ENCODE data around the gene CPPED1.

The CPPED1 gene

DNA sequence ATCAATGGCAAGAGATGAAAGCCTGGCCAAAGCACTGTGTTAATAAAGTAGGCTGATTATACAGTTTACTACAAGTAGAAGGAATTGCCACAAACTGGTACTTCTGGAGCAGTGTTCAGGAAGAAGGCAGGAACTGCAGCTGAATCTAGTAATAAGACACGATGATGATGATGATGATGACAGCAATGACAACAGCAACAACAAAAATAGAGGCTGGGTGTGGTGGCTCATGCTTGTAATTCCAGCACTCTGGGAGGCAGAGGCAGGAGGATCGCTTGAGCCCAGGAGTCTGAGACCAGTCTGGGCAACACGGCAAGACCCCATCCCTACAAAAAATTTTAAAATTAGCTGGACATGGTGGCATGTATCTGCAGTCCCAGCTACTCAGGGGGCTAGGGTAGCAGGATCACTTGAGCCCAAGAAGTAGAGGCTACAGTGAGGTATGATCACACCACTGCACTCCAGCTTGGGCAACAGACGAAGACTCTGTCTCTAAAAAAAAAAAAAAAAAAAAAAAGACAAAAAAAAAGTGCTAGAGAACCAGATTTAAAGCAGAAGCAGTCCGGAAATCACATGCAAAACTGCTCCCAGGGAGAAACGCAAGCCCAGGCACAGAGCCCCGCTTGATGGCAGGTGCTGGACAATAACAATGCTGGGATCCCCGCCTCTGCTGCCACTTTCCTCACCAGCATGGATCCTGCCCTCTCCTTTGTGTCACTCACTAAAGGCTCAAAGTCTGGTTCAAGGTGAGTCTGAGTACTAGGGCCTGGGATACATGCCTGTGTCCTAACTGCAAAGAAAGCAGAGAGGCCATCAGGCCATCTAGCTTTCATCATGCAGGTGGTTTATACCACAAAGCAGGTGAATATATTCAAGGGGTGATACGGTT lies 44.8 kb downstream of the CPPED1 start:
- no peaks in the 10 kb centered on the region for H3K4me1 ChIP-seq (ENCODE audit: control insufficient read depth, insufficient read depth, low read length, poor library complexity, severe bottlenecking)
- no peak for DNase-seq
- H3K36me3 ChIP-seq (ENCODE audit: control insufficient read depth, insufficient read depth, low read length), result no peaks in the 10 kb centered on the region
- no peak overlapping the region for H3K27ac ChIP-seq (ENCODE audit: insufficient read depth, low read length, poor library complexity, severe bottlenecking)
- H3K27me3 ChIP-seq (replicated peaks; ENCODE audit: control insufficient read depth, insufficient read depth, low read length, poor library complexity, severe bottlenecking), result no peaks in the 10 kb centered on the region
- H3K9me3 ChIP-seq (ENCODE audit: control insufficient read depth, low read length), result no peaks in the 10 kb centered on the region
- H3K4me3 ChIP-seq (ENCODE audit: insufficient read depth, low read depth, low read length, poor library complexity, severe bottlenecking), result no peak overlapping the region

DNA sequence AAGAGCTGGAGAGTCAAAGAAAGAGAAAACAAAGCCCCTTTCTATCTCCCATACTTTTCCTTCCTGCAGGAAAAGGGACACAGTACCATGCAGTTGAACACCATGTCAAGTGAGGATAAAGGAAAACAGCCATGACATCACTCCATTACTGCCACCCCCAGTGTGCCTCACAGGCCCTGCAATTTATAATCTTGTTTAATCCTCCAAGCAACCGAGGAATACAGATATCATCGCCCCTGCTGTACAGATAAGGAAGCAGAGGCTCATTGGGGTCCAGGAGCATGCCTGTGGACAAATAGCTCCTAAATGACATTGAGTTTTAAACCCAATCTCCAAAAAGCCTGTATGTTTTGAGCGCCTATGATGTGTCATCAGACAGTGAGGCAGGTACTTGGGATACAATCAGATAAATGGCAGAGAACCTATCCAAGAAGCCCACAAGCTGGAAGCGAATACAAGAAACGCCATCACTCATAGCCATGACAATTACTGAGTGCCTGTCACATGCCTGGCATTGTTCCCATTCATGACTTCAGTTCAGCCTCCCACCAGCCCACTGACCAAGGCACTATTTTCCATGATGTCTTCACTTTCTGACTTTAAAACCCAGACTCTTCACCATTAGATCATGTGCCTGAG lies 45.5 kb downstream of the CPPED1 start:
- H3K9me3 ChIP-seq (ENCODE audit: control insufficient read depth, low read length), result no peaks in the 10 kb centered on the region
- H3K36me3 ChIP-seq (ENCODE audit: control insufficient read depth, insufficient read depth, low read length), result no peaks in the 10 kb centered on the region
- no peaks in the 10 kb centered on the region for H3K27me3 ChIP-seq (replicated peaks; ENCODE audit: control insufficient read depth, insufficient read depth, low read length, poor library complexity, severe bottlenecking)
- DNase-seq, result no peak
- H3K4me3 ChIP-seq (ENCODE audit: insufficient read depth, low read depth, low read length, poor library complexity, severe bottlenecking), result no peak overlapping the region
- H3K4me1 ChIP-seq (ENCODE audit: control insufficient read depth, insufficient read depth, low read length, poor library complexity, severe bottlenecking), result no peaks in the 10 kb centered on the region
- no peak overlapping the region for H3K27ac ChIP-seq (ENCODE audit: insufficient read depth, low read length, poor library complexity, severe bottlenecking)

GRCh38 chr16:12757546-12757945 lies 46.1 kb downstream of the CPPED1 start:
- no peak overlapping the region for H3K4me3 ChIP-seq (ENCODE audit: insufficient read depth, low read depth, low read length, poor library complexity, severe bottlenecking)
- H3K9me3 ChIP-seq (ENCODE audit: control insufficient read depth, low read length), result no peaks in the 10 kb centered on the region
- no peak for DNase-seq
- H3K4me1 ChIP-seq (ENCODE audit: control insufficient read depth, insufficient read depth, low read length, poor library complexity, severe bottlenecking), result no peaks in the 10 kb centered on the region
- H3K27me3 ChIP-seq (replicated peaks; ENCODE audit: control insufficient read depth, insufficient read depth, low read length, poor library complexity, severe bottlenecking), result no peaks in the 10 kb centered on the region
- no peak overlapping the region for H3K27ac ChIP-seq (ENCODE audit: insufficient read depth, low read length, poor library complexity, severe bottlenecking)
- no peaks in the 10 kb centered on the region for H3K36me3 ChIP-seq (ENCODE audit: control insufficient read depth, insufficient read depth, low read length)

DNA sequence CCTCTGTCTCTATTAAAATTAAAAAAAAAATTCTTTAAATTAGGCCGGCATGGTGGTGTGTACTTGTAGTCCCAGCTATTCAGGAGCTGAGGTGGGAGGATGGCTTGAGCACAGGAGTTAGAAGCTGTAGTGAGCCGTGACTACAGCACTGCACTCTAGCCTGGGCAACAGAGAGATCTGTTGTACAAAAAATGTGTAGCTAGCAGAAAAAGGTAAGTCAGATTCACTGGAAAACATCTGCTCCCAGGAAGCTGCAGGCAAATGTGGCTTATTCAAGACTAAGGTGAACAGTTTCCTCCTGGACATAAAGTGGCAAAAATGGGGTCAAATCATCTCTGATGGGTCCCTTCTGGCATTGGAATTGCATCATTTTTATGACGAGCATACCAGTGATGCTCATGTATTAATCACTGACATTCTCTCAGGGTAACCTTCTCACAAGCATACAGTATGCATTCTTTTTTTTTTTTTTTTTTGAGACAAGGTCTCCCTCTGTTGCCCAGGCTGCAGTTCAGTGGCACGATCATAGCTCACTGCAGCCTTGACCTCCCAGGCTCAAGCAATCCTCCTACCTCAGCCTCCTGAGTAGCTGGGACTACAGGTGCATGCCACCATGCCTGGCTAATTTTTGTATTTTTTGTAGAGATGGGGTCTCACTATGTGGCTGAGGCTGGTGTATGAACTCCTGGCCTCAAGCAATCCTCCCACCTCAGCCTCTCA lies 48.7 kb downstream of the CPPED1 start:
- H3K4me3 ChIP-seq (ENCODE audit: insufficient read depth, low read depth, low read length, poor library complexity, severe bottlenecking), result no peak overlapping the region
- H3K9me3 ChIP-seq (ENCODE audit: control insufficient read depth, low read length), result no peaks in the 10 kb centered on the region
- no peaks in the 10 kb centered on the region for H3K27me3 ChIP-seq (replicated peaks; ENCODE audit: control insufficient read depth, insufficient read depth, low read length, poor library complexity, severe bottlenecking)
- H3K4me1 ChIP-seq (ENCODE audit: control insufficient read depth, insufficient read depth, low read length, poor library complexity, severe bottlenecking), result no peaks in the 10 kb centered on the region
- no peaks in the 10 kb centered on the region for H3K36me3 ChIP-seq (ENCODE audit: control insufficient read depth, insufficient read depth, low read length)
- no peak overlapping the region for H3K27ac ChIP-seq (ENCODE audit: insufficient read depth, low read length, poor library complexity, severe bottlenecking)
- no peak for DNase-seq

DNA sequence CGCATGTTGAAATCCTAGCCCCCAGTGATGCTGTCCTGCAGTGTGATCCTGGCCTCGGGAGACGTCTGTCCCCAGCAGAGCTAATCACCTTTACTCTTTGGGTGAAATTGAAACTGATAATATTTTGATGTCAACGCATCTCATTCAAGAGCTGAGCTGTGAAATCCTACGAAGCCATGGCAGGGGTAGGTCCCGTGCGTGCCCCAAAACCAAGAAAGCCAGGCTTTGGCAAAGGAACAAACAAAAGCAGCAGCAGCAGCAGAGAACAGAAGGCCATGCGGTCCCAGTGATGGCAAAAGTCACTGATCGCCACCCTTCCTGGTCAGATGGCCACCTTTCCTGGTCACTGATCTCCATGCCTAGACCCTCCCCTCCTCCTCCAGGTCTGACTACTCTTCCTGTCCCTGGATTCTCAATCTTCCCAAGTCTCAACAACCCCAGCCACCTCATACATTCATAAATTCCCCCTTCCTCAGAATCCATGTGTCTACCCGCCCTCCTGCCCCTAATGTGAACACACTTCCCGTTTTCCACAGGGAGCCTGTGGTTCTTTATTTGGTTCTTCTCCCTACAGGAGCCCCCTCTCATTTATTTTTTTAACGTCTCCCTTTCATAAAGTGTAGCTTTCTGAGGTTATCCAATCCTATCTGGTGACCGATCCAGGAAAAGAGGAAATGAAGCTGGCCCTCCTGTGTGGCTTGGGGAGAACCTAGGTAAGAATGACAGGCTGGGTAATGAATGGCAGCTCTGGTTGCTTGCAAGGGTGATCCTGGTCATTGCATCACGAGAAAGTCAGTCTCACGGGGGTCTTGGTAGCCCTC lies 50.3 kb downstream of the CPPED1 start:
- Histone ChIP-seq H3K4me3 (ENCODE audit: insufficient read depth, low read depth, low read length, poor library complexity, severe bottlenecking) (no peak overlapping the region), H3K27ac (ENCODE audit: insufficient read depth, low read length, poor library complexity, severe bottlenecking) (no peak overlapping the region), H3K36me3 (ENCODE audit: control insufficient read depth, insufficient read depth, low read length) (no peaks in the 10 kb centered on the region), H3K27me3 (replicated peaks; ENCODE audit: control insufficient read depth, insufficient read depth, low read length, poor library complexity, severe bottlenecking) (no peaks in the 10 kb centered on the region), H3K4me1 (ENCODE audit: control insufficient read depth, insufficient read depth, low read length, poor library complexity, severe bottlenecking) (no peaks in the 10 kb centered on the region), H3K9me3 (ENCODE audit: control insufficient read depth, low read length) (no peaks in the 10 kb centered on the region)
- DNase-seq, result no peak

GRCh38 chr16:12752159-12752558 lies 51.5 kb downstream of the CPPED1 start:
- DNase-seq, result no peak
- H3K27me3 ChIP-seq (replicated peaks; ENCODE audit: control insufficient read depth, insufficient read depth, low read length, poor library complexity, severe bottlenecking), result no peaks in the 10 kb centered on the region
- no peak overlapping the region for H3K27ac ChIP-seq (ENCODE audit: insufficient read depth, low read length, poor library complexity, severe bottlenecking)
- H3K36me3 ChIP-seq (ENCODE audit: control insufficient read depth, insufficient read depth, low read length), result no peaks in the 10 kb centered on the region
- no peak overlapping the region for H3K4me3 ChIP-seq (ENCODE audit: insufficient read depth, low read depth, low read length, poor library complexity, severe bottlenecking)
- no peaks in the 10 kb centered on the region for H3K4me1 ChIP-seq (ENCODE audit: control insufficient read depth, insufficient read depth, low read length, poor library complexity, severe bottlenecking)
- H3K9me3 ChIP-seq (ENCODE audit: control insufficient read depth, low read length), result no peaks in the 10 kb centered on the region

DNA sequence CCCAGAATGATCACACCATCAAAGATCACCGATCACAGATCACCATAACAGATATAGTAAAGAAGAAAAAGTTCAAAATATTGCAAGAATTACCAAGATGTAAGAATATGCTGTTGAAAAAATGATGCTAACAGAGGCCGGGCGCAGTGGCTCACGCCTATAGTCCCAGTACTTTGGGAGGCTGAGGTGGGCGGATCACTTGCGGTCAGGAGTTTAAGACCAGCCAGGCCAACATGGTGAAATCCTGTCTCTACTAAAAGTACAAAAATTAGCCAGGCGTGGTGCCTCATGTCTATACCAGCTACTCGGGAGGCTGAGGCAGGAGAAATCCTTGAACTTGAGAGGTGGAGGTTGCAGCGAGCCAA lies 53.2 kb downstream of the CPPED1 start:
- H3K27me3 ChIP-seq (replicated peaks; ENCODE audit: control insufficient read depth, insufficient read depth, low read length, poor library complexity, severe bottlenecking), result no peaks in the 10 kb centered on the region
- no peaks in the 10 kb centered on the region for H3K36me3 ChIP-seq (ENCODE audit: control insufficient read depth, insufficient read depth, low read length)
- no peak overlapping the region for H3K27ac ChIP-seq (ENCODE audit: insufficient read depth, low read length, poor library complexity, severe bottlenecking)
- H3K9me3 ChIP-seq (ENCODE audit: control insufficient read depth, low read length), result no peaks in the 10 kb centered on the region
- no peak overlapping the region for H3K4me3 ChIP-seq (ENCODE audit: insufficient read depth, low read depth, low read length, poor library complexity, severe bottlenecking)
- H3K4me1 ChIP-seq (ENCODE audit: control insufficient read depth, insufficient read depth, low read length, poor library complexity, severe bottlenecking), result no peaks in the 10 kb centered on the region
- no peak for DNase-seq

DNA sequence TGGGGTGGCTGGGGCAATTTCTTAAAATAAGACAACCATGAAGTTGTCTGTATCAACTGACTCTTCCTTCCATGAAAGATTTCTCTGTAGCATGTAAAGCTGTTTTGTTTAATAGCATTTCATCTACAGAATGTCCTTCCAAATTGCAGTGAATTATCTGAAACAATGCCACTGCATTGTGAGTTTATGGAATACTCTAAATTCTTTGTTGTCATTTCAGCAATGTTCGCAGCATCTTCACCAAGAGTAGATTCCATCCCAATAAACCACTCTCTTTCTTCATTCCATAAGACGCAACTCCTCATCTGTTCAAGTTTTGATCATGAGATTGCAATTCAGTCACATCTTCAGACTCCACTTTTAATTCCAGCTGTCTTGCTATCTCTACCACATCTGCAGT lies 54.6 kb downstream of the CPPED1 start:
- no peaks in the 10 kb centered on the region for H3K27me3 ChIP-seq (replicated peaks; ENCODE audit: control insufficient read depth, insufficient read depth, low read length, poor library complexity, severe bottlenecking)
- no peak overlapping the region for H3K27ac ChIP-seq (ENCODE audit: insufficient read depth, low read length, poor library complexity, severe bottlenecking)
- DNase-seq, result no peak
- H3K36me3 ChIP-seq (ENCODE audit: control insufficient read depth, insufficient read depth, low read length), result no peaks in the 10 kb centered on the region
- no peak overlapping the region for H3K4me3 ChIP-seq (ENCODE audit: insufficient read depth, low read depth, low read length, poor library complexity, severe bottlenecking)
- H3K4me1 ChIP-seq (ENCODE audit: control insufficient read depth, insufficient read depth, low read length, poor library complexity, severe bottlenecking), result no peaks in the 10 kb centered on the region
- no peaks in the 10 kb centered on the region for H3K9me3 ChIP-seq (ENCODE audit: control insufficient read depth, low read length)

DNA sequence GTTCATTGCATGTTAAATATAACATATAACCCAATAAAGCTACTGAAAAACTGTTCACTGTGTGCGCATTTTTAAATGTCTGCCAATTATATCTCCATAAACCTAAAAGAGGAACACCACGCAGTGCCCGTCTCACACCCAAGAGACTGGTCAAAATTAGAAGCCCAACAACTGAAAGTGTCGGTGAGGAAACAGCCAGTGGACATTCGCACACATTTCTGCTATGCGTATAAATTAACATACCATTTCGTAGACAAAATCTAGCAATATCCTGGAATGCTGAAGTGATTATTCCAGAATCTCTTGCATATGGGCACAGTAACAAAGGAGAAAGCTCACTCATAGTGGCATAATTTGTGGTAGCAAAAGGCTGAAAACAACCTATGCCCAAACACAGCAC lies 55.9 kb downstream of the CPPED1 start:
- H3K9me3 ChIP-seq (ENCODE audit: control insufficient read depth, low read length), result no peaks in the 10 kb centered on the region
- no peaks in the 10 kb centered on the region for H3K27me3 ChIP-seq (replicated peaks; ENCODE audit: control insufficient read depth, insufficient read depth, low read length, poor library complexity, severe bottlenecking)
- H3K4me3 ChIP-seq (ENCODE audit: insufficient read depth, low read depth, low read length, poor library complexity, severe bottlenecking), result no peak overlapping the region
- no peak overlapping the region for H3K27ac ChIP-seq (ENCODE audit: insufficient read depth, low read length, poor library complexity, severe bottlenecking)
- DNase-seq, result no peak
- H3K4me1 ChIP-seq (ENCODE audit: control insufficient read depth, insufficient read depth, low read length, poor library complexity, severe bottlenecking), result no peaks in the 10 kb centered on the region
- no peaks in the 10 kb centered on the region for H3K36me3 ChIP-seq (ENCODE audit: control insufficient read depth, insufficient read depth, low read length)

All from effector memory CD4-positive, alpha-beta T cell (primary cell).